ENCODE measurements around the gene PHPT1. TPM values are rescaled to one million over a fixed set of nuclear protein-coding genes. Genes with fewer than 3 reads are reported as not detected.
A peak's percentile ranks its signal among the peaks of the same experiment; 100 is the strongest.

Gene PHPT1
- total and polyA plus RNA-seq, 2 of the 13 experiments (the other 11 are each of a cell fraction or from before 2014, with no cell fraction given) = 189 to 192 TPM

- TF ChIP-seq REXO4 (CRISPR knock-in tag; IDR thresholded peaks at IDR 0.05; ENCODE audit: borderline replicate concordance) (no peak), POLR2G (IDR thresholded peaks at IDR 0.05; ENCODE audit: low read depth, low read length) (peak; percentile 37; the same call in 1 of the 2 replicates), NKX3-1 (CRISPR knock-in tag; IDR thresholded peaks at IDR 0.05) (no peak)
Measured at GRCh38 chr9:136803551-136804508, 45.4 kb upstream of the PHPT1 start (continued).

GRCh38 chr9:136804509-136805206 lies 44.6 kb upstream of the PHPT1 start:
- H3K79me2 ChIP-seq (ENCODE audit: insufficient read depth, low read length) = peaks cover 52% of the 10 kb centered on the region
- ATAC-seq (no peak), FAIRE-seq (no peak), DNase-seq (ENCODE audit: low spot score) (no peak)
- no peaks in the 10 kb centered on the region; the same call in none of the 2 replicates for H4K20me1 ChIP-seq (ENCODE audit: insufficient read depth, low read length)
- no peak overlapping the region for H3K9ac ChIP-seq (ENCODE audit: insufficient read depth, low read depth, low read length)
- in situ Hi-C loops (cut with HindIII; ENCODE audit: extremely low pct_ligation_motif_present, low pct_unique_long_range_greater_than_20kb) (no loop called here), intact Hi-C loops (cut with micrococcal nuclease; ENCODE audit: unreplicated experiment) (no loop called here)
- POLR2A ChIA-PET = no interaction called here
- H3K27ac ChIP-seq (ENCODE audit: extremely low read length, insufficient read depth, low read length) = no peak overlapping the region
- peaks cover 0 to 2% of the 10 kb centered on the region in 2 experiments; a peak in 3 of 5 replicates for H3K36me3 ChIP-seq (replicated peaks in 1 of 2; ENCODE audit: control insufficient read depth in 1 of 2, insufficient read depth in 2 of 2, low read length in 2 of 2)
- CTCF ChIA-PET (ENCODE audit: low intra/inter-chr PET ratio, low total read pairs) = no interaction called here
- H3K4me2 ChIP-seq (ENCODE audit: low read depth, low read length) = no peak overlapping the region; the same call in 1 of the 2 replicates
- no peaks in the 10 kb centered on the region for H3K27me3 ChIP-seq (ENCODE audit: control insufficient read depth in 1 of 2, insufficient read depth in 2 of 2, low read length in 2 of 2)
- no peak overlapping the region for H2AFZ ChIP-seq (ENCODE audit: low read length)
- H3K9me3 ChIP-seq (ENCODE audit: low read length) = no peaks in the 10 kb centered on the region
- BruUV-seq (replicated peaks) = no TSS peak
- H3K4me3 ChIP-seq (replicated peaks in 1 of 3; ENCODE audit: insufficient read depth in 1 of 3, low read depth in 2 of 3, low read length in 3 of 3) = no peak overlapping the region; a peak in 1 of 6 replicates
- 95% methylated on average over 12 of the region's 20 CpGs for WGBS (ENCODE audit: low lambda C conversion rate)
- peaks cover 60% of the 10 kb centered on the region for H3K4me1 ChIP-seq (ENCODE audit: insufficient read depth, low read length)
- 0 out of 2 replicates have a peak, but pooled peaks have one; percentile 7 for TF ChIP-seq SSRP1 (CRISPR knock-in tag; IDR thresholded peaks at IDR 0.05)
- TF ChIP-seq ZNF687 (CRISPR knock-in tag; IDR thresholded peaks at IDR 0.05) = peak; percentile 30
- TF ChIP-seq ZNF589 (CRISPR knock-in tag; conservative IDR thresholded peaks at IDR 0.05) = peak; percentile 71; the same call in 1 of the 2 replicates
- TF ChIP-seq ZNF614 (CRISPR knock-in tag; IDR thresholded peaks at IDR 0.05; ENCODE audit: borderline replicate concordance) = no peak
- TF ChIP-seq HNRNPK (IDR thresholded peaks at IDR 0.05; ENCODE audit: low read depth, low read length, poor library complexity, severe bottlenecking) = no peak
- peak; percentile 71 for TF ChIP-seq RBFOX2 (IDR thresholded peaks at IDR 0.05; ENCODE audit: low read depth, low read length)
- TF ChIP-seq POLR2A (IDR thresholded peaks at IDR 0.05; ENCODE audit: insufficient read depth in 1 of 2, low read depth in 2 of 2, low read length in 2 of 2) = 0 out of 4 replicates have a peak, but pooled peaks of 1 of the 2 experiments have one; percentile 6
- TF ChIP-seq ZBTB38 (CRISPR knock-in tag; IDR thresholded peaks at IDR 0.05) = peak; percentile 81
- TF ChIP-seq POLR2G (IDR thresholded peaks at IDR 0.05; ENCODE audit: low read depth, low read length) = peak; percentile 39
- TF ChIP-seq ZNF784 (CRISPR knock-in tag; IDR thresholded peaks at IDR 0.05; ENCODE audit: borderline replicate concordance) = peak; percentile 50; the same call in 1 of the 2 replicates
- TF ChIP-seq POLR2AphosphoS5 (IDR thresholded peaks at IDR 0.05; ENCODE audit: low read depth, low read length) = peak; percentile 21; the same call in 1 of the 2 replicates
- no peak for TF ChIP-seq FOXJ3 (CRISPR knock-in tag; IDR thresholded peaks at IDR 0.05; ENCODE audit: borderline replicate concordance)
- no peak for TF ChIP-seq SP140L (CRISPR knock-in tag; IDR thresholded peaks at IDR 0.05; ENCODE audit: borderline replicate concordance)

Measured in HepG2 (cell line).